C1 segment of cervical spinal cord (tissue), 14 donors: Measurements from ENCODE around the gene ATG9B.

Experiments
- DNase-seq, 14 donors: peaks; one replicate each; lab custom pipeline; 2025; lab: John Stamatoyannopoulos, UW

The ATG9B gene

DNA sequence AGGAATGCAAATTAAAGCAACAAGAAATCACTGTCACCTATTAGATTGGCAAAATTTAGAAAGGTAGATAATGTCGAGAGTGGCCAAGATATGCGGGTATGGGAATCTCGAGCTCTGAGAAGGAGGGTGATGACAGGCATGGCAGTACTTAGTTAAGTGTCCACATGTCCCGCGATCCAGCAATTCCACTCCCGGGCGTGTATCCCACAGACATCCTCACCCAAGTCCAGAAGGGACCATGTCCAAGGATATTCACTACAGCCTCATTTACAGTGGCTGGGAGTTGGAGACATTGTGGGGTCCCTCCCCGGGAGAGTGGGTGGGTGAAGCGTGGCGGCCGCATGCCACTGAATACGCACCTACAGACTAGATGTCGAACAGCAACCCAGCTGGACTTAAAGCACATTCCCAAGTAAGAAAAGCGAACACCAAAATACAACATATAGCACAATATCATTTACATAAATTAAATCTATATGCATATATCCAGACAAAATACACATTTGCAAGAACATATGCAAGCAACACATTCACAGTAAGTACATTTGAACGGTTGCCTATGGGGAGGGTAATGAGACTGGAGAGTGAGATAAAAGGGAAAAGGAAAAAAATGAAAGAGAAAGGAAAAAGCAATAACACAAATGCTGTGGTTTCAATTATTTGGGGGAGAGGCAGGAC, 56.1 kb downstream of the ATG9B start:
- no peak for DNase-seq

DNA sequence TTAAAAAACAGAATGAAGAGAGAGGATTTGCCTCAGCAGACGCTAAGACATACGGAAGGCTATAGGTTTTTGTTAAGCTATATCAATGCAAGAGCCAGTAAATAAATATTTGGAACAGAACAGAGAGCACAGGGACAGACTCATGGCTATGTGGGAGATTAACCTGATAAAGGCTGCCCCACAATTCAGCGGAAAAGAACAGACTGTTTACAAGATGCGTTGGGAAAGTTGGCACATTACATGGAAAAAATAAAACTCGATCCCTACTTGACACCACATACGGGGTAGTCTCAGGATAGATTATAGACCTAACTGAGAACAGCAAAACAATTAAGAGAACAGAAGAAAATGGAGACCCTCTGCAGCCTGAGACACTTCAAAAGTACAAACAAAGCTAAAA, 56.9 kb downstream of the ATG9B start:
- DNase-seq: no peak

DNA sequence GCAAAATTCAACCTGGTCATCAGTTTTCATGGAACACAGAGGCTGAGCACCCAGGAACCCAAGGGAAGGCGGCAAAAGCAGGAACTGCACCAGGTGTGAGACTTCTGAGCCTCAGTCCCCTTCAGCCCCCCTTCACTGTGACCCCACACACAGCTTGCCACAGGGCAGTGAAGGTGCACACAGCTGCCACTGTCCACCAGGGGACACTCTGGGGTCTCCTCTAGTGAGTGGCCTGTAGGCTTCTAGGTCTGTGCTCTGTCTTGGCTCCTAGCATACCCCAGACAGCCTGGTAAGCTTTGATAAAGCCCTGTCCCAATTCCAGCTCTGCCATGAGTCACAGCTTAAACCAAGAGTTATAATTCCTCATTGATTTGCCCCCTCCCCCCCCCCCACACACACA, 58.3 kb downstream of the ATG9B start:
- no peak for DNase-seq

DNA sequence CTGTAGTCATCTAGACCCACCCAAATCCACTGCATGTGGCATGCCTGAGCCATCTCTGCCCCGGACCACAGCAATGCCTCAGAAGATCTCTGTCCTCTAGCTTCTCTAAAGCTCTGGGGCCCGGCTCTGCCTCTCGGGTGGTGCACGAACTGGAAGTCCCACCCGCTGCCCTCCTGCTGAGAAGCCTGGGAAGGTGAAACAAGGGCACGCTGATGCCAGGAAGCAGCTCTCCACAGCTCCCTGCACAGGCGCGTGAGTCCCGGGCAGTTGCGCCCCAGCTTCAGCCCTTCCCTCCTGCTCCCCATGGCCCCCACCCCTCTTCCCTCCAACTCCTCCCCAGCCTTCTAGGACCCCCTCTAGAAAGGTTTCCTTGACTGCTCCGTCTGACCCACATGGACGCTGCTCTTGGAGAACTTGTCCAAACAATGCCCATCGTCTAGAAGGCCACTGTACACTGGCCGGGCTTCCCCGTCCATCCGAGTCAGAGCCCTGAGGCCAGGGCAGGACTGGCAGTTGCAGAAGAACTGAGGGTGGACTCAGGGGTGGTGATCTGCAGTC, 58.9 kb downstream of the ATG9B start:
- no peak for DNase-seq
